ENCODE data around the gene SOAT2. TPM values are rescaled to one million over a fixed set of nuclear protein-coding genes. Genes with fewer than 3 reads are reported as not detected.

The SOAT2 gene
- polyA plus RNA-seq, 2 donors: 0.14 to 0.16 TPM

DNA sequence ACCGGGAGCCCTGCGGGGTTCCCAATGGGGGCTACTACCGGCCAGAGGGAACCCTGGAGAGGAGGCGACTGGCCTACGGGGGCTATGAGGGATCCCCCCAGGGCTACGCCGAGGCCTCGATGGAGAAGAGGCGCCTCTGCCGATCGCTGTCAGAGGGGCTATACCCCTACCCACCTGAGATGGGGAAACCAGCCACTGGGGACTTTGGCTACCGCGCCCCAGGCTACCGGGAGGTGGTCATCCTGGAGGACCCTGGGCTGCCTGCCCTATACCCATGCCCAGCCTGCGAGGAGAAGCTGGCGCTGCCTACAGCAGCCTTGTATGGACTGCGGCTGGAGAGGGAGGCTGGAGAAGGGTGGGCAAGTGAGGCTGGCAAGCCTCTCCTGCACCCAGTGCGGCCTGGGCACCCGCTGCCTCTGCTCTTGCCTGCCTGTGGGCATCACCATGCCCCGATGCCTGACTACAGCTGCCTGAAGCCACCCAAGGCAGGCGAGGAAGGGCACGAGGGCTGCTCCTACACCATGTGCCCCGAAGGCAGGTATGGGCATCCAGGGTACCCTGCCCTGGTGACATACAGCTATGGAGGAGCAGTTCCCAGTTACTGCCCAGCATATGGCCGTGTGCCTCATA, 43.7 kb upstream of the SOAT2 start:
- Histone ChIP-seq H3K4me3 (ENCODE audit: low read depth in 1 of 2, low read length in 2 of 2) (no peak overlapping the region), H3K4me1 (ENCODE audit: control insufficient read depth in 2 of 2, insufficient read depth in 2 of 2, low read length in 1 of 2) (peaks cover 0 to 16% of the 10 kb centered on the region in 2 donors), H3K36me3 (ENCODE audit: control insufficient read depth in 2 of 2, insufficient read depth in 2 of 2, low read length in 1 of 2) (peaks cover 0 to 14% of the 10 kb centered on the region in 2 donors), H3K27ac (ENCODE audit: low read depth in 2 of 2, low read length in 1 of 2) (no peak overlapping the region), H3K9me3 (ENCODE audit: control insufficient read depth in 2 of 2, insufficient read depth in 1 of 2, low read depth in 1 of 2, low read length in 1 of 2) (no peaks in the 10 kb centered on the region), H3K27me3 (ENCODE audit: control insufficient read depth in 1 of 2, insufficient read depth in 2 of 2, low read length in 2 of 2) (no peaks in the 10 kb centered on the region)
- 83 to 89% methylated on average over 22 to 24 of the region's 24 CpGs for WGBS, 2 donors

DNA sequence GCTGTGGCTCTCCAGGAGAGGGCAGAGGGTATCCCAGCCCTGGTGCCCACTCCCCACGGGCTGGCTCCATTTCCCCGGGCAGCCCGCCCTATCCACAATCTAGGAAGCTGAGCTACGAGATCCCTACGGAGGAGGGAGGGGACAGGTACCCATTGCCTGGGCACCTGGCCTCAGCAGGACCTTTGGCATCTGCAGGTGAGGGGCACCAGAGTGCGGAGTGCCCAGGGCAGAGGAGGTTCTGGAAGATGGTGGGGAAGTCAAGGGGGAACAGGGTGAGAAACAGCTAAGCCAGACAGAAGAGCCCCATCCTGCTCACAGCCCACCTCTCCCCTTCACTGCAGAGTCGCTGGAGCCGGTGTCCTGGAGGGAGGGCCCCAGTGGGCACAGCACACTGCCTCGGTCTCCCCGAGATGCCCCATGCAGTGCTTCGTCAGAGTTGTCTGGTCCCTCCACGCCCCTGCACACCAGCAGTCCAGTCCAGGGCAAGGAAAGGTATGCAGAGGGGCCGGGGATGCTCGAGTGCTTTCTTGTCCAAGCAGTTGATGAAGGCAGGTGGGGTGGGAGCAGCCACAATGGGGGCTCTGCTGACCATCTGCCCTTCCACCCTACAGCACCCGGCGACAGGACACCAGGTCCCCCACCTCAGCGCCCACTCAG, 43.1 kb upstream of the SOAT2 start:
- Histone ChIP-seq H3K9me3 (ENCODE audit: control insufficient read depth in 2 of 2, insufficient read depth in 1 of 2, low read depth in 1 of 2, low read length in 1 of 2) (no peaks in the 10 kb centered on the region), H3K27ac (ENCODE audit: low read depth in 2 of 2, low read length in 1 of 2) (peak overlapping the region in 1 of 2 donors; percentile 14), H3K4me1 (ENCODE audit: control insufficient read depth in 2 of 2, insufficient read depth in 2 of 2, low read length in 1 of 2) (peaks cover 0 to 16% of the 10 kb centered on the region in 2 donors)

DNA sequence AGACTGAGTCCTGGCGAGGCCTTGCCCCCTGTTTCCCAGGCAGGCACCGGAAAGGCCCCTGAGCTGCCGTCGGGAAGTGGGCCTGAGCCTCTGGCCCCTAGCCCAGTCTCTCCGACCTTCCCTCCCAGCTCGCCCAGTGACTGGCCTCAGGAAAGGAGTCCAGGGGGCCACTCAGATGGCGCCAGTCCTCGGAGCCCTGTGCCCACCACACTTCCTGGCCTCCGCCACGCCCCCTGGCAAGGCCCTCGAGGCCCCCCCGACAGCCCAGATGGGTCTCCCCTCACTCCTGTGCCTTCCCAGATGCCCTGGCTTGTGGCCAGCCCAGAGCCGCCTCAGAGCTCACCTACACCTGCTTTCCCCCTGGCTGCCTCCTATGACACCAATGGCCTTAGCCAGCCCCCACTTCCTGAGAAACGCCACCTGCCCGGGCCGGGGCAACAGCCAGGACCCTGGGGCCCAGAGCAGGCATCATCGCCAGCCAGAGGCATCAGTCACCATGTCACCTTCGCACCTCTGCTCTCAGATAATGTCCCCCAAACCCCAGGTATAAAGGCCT, 42.5 kb upstream of the SOAT2 start:
- WGBS, 2 donors: 49% methylated on average over 12 to 18 of the region's 18 CpGs
- Histone ChIP-seq H3K27me3 (ENCODE audit: control insufficient read depth in 1 of 2, insufficient read depth in 2 of 2, low read length in 2 of 2) (no peaks in the 10 kb centered on the region), H3K27ac (ENCODE audit: low read depth in 2 of 2, low read length in 1 of 2) (peak overlapping the region in 1 of 2 donors; percentile 14), H3K4me3 (ENCODE audit: low read depth in 1 of 2, low read length in 2 of 2) (no peak overlapping the region), H3K36me3 (ENCODE audit: control insufficient read depth in 2 of 2, insufficient read depth in 2 of 2, low read length in 1 of 2) (peaks cover 0 to 25% of the 10 kb centered on the region in 2 donors), H3K9me3 (ENCODE audit: control insufficient read depth in 2 of 2, insufficient read depth in 1 of 2, low read depth in 1 of 2, low read length in 1 of 2) (no peaks in the 10 kb centered on the region), H3K4me1 (ENCODE audit: control insufficient read depth in 2 of 2, insufficient read depth in 2 of 2, low read length in 1 of 2) (peaks cover 0 to 16% of the 10 kb centered on the region in 2 donors)

More for the DNA sequence above, 43.1 kb upstream of the SOAT2 start:
- no peaks in the 10 kb centered on the region for H3K27me3 ChIP-seq (ENCODE audit: control insufficient read depth in 1 of 2, insufficient read depth in 2 of 2, low read length in 2 of 2)
- WGBS, 2 donors: 77 to 85% methylated on average over 14 to 17 of the region's 17 CpGs
- peaks cover 0 to 20% of the 10 kb centered on the region in 2 donors for H3K36me3 ChIP-seq (ENCODE audit: control insufficient read depth in 2 of 2, insufficient read depth in 2 of 2, low read length in 1 of 2)
- H3K4me3 ChIP-seq (ENCODE audit: low read depth in 1 of 2, low read length in 2 of 2): no peak overlapping the region

GRCh38 chr12:53061404-53062010, 41.8 kb upstream of the SOAT2 start:
- Histone ChIP-seq H3K27ac (ENCODE audit: low read depth in 2 of 2, low read length in 1 of 2) (peak overlapping the region; percentile 5 to 8), H3K27me3 (ENCODE audit: control insufficient read depth in 1 of 2, insufficient read depth in 2 of 2, low read length in 2 of 2) (no peaks in the 10 kb centered on the region), H3K9me3 (ENCODE audit: control insufficient read depth in 2 of 2, insufficient read depth in 1 of 2, low read depth in 1 of 2, low read length in 1 of 2) (no peaks in the 10 kb centered on the region), H3K4me1 (ENCODE audit: control insufficient read depth in 2 of 2, insufficient read depth in 2 of 2, low read length in 1 of 2) (peaks cover 0 to 19% of the 10 kb centered on the region in 2 donors), H3K36me3 (ENCODE audit: control insufficient read depth in 2 of 2, insufficient read depth in 2 of 2, low read length in 1 of 2) (peaks cover 0 to 29% of the 10 kb centered on the region in 2 donors), H3K4me3 (ENCODE audit: low read depth in 1 of 2, low read length in 2 of 2) (no peak overlapping the region)
- WGBS, 2 donors: 53 to 58% methylated on average over 5 of the region's 5 CpGs

GRCh38 chr12:53062011-53062961, 41.0 kb upstream of the SOAT2 start:
- Histone ChIP-seq H3K4me3 (ENCODE audit: low read depth in 1 of 2, low read length in 2 of 2) (no peak overlapping the region), H3K36me3 (ENCODE audit: control insufficient read depth in 2 of 2, insufficient read depth in 2 of 2, low read length in 1 of 2) (peaks cover 0 to 32% of the 10 kb centered on the region in 2 donors), H3K9me3 (ENCODE audit: control insufficient read depth in 2 of 2, insufficient read depth in 1 of 2, low read depth in 1 of 2, low read length in 1 of 2) (no peaks in the 10 kb centered on the region), H3K27ac (ENCODE audit: low read depth in 2 of 2, low read length in 1 of 2) (peak overlapping the region; percentile 5 to 43), H3K27me3 (ENCODE audit: control insufficient read depth in 1 of 2, insufficient read depth in 2 of 2, low read length in 2 of 2) (no peaks in the 10 kb centered on the region), H3K4me1 (ENCODE audit: control insufficient read depth in 2 of 2, insufficient read depth in 2 of 2, low read length in 1 of 2) (peaks cover 0 to 19% of the 10 kb centered on the region in 2 donors)
- WGBS, 2 donors: 60 to 65% methylated on average over 20 of the region's 20 CpGs

DNA sequence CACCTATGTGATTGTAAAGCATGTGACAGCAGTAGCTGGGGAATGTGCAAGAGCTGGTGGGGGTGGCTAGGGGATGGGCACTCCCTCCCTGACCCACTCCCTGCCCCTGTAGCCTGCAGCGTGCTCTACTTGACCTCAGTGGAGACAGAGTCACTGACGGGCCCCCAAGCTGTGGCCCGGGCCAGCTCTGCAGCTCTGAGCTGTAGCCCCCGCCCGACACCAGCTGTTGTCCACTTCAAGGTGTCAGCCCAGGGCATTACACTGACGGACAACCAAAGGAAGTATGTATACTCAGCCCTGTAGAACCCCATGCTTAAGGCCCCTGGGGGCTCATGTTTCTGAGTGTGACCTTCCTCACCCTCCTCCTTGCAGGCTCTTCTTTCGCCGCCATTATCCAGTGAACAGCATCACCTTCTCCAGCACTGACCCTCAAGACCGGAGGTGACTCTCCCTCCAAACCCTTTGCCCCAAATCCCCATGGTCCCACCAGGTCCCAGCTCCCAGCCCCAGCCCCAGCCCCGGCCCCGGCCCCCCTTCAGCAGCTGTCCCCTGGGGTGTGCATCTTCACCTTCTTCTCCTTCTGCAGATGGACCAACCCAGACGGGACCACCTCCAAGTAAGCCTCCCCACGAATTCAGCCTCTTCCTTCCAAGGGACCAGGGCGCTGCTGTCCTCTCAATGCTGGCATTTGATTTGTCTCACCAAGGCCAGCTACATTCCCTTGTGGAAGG, 40.1 kb upstream of the SOAT2 start:
- H3K9me3 ChIP-seq (ENCODE audit: control insufficient read depth in 2 of 2, insufficient read depth in 1 of 2, low read depth in 1 of 2, low read length in 1 of 2): no peaks in the 10 kb centered on the region
- 75 to 78% methylated on average over 14 of the region's 14 CpGs for WGBS, 2 donors
- H3K27me3 ChIP-seq (ENCODE audit: control insufficient read depth in 1 of 2, insufficient read depth in 2 of 2, low read length in 2 of 2): no peaks in the 10 kb centered on the region
- H3K27ac ChIP-seq (ENCODE audit: low read depth in 2 of 2, low read length in 1 of 2): peak overlapping the region; percentile 12 to 15
- peaks cover 0 to 19% of the 10 kb centered on the region in 2 donors for H3K4me1 ChIP-seq (ENCODE audit: control insufficient read depth in 2 of 2, insufficient read depth in 2 of 2, low read length in 1 of 2)
- H3K4me3 ChIP-seq (ENCODE audit: low read depth in 1 of 2, low read length in 2 of 2): no peak overlapping the region
- peaks cover 3 to 37% of the 10 kb centered on the region in 2 donors for H3K36me3 ChIP-seq (ENCODE audit: control insufficient read depth in 2 of 2, insufficient read depth in 2 of 2, low read length in 1 of 2)

DNA sequence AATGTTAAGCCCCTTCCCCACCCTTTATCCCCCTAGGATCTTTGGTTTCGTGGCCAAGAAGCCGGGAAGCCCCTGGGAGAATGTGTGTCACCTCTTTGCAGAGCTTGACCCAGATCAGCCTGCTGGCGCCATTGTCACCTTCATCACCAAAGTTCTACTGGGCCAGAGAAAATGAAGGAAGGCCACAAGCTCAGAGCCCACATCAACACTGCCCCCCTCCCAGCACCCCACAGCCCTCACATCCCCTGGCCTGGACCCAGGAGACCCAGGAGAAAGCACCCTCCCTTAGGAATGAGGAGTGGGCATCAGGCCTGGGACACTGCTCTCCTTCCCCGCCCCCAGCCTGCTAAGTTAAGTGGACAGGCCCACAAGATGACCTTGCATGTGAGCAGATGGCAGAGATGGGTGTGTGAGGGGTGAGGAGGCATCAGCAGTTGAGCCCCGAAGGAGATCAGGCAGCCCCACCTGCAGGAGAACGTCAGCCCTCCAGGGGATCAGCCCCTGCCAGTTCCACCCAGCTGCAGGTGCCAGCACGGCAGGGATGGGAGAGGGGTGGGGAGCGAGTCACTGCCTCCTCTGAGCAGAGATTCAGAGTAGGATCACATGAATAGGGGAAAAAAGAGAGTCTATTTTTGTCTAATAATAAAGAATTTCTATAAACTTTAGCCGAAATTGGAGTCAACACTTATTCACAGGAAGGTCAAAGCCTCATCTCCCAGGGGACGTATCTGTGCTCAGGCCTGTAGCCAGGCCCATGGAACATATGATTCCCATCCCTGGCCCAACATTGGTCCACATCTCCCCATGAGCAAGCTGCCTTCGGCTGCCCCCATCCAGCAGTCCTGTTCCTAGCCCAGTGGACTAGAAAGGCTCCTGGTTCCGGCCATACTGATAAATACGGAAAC, 39.3 kb upstream of the SOAT2 start:
- no peaks in the 10 kb centered on the region for H3K9me3 ChIP-seq (ENCODE audit: control insufficient read depth in 2 of 2, insufficient read depth in 1 of 2, low read depth in 1 of 2, low read length in 1 of 2)
- no peaks in the 10 kb centered on the region for H3K27me3 ChIP-seq (ENCODE audit: control insufficient read depth in 1 of 2, insufficient read depth in 2 of 2, low read length in 2 of 2)
- no peak overlapping the region for H3K4me3 ChIP-seq (ENCODE audit: low read depth in 1 of 2, low read length in 2 of 2)
- H3K4me1 ChIP-seq (ENCODE audit: control insufficient read depth in 2 of 2, insufficient read depth in 2 of 2, low read length in 1 of 2): peaks cover 0 to 20% of the 10 kb centered on the region in 2 donors
- H3K36me3 ChIP-seq (ENCODE audit: control insufficient read depth in 2 of 2, insufficient read depth in 2 of 2, low read length in 1 of 2): peaks cover 3 to 43% of the 10 kb centered on the region in 2 donors
- peak overlapping the region; percentile 23 to 35 for H3K27ac ChIP-seq (ENCODE audit: low read depth in 2 of 2, low read length in 1 of 2)
- WGBS, 2 donors: 56 to 65% methylated on average over 13 of the region's 13 CpGs
